Measurements from ENCODE around the gene RELCH. TPM values are rescaled to one million over a fixed set of nuclear protein-coding genes. Genes with fewer than 3 reads are reported as not detected.

RELCH gene
- polyA plus RNA-seq, 1 experiment: 8.2 TPM

- no peaks in the 10 kb centered on the region for H3K27me3 ChIP-seq (ENCODE audit: control insufficient read depth, insufficient read depth, low read length)
- no peak for DNase-seq (ENCODE audit: low read depth)
- POLR2A ChIA-PET: no interaction called here
- no peaks in the 10 kb centered on the region; the same call in 1 of the 2 replicates for H3K36me3 ChIP-seq (ENCODE audit: control insufficient read depth, insufficient read depth, low read length)
- no peak for TF ChIP-seq CTCF (IDR thresholded peaks at IDR 0.05; ENCODE audit: insufficient read depth, low read depth, low read length)
- H3K4me3 ChIP-seq (ENCODE audit: low read depth, low read length): no peak overlapping the region
- CTCF ChIA-PET: interaction anchor here (0.7 kb wide), 1 partner anchor 76 kb away, joined by 5 read pairs; no protein-coding TSS in a partner anchor
Measured at GRCh38 chr18:62177271-62177670, 9.8 kb upstream of the RELCH start.

DNA sequence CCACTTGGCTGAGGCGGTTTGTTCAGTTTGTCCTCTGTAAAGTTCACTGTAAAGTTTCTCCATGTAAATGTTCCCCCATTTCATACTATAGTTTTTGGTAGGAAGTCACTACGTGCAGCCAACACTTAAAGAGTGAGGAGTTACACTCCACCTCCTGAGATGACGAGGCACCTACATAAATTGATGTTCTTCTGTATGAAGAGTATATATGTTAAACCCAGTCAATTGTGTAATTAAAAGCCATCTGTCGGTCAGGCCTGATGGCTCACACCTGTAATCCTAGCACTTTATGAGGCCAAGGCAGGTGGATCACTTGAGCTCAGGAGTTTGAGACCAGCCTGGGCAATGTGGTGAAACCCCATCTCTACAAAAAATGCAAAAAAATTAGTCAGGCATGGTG is 7.8 kb upstream of the RELCH start:
- DNase-seq (ENCODE audit: low read depth): no peak
- TF ChIP-seq CTCF (IDR thresholded peaks at IDR 0.05; ENCODE audit: insufficient read depth, low read depth, low read length): no peak
- POLR2A ChIA-PET: no interaction called here
- H3K36me3 ChIP-seq (ENCODE audit: control insufficient read depth, insufficient read depth, low read length): no peaks in the 10 kb centered on the region
- no peaks in the 10 kb centered on the region for H3K27me3 ChIP-seq (ENCODE audit: control insufficient read depth, insufficient read depth, low read length)
- CTCF ChIA-PET: no interaction called here
- H3K4me3 ChIP-seq (ENCODE audit: low read depth, low read length): no peak overlapping the region

GRCh38 chr18:62182220-62182619 is 4.8 kb upstream of the RELCH start:
- Histone ChIP-seq H3K4me3 (ENCODE audit: low read depth, low read length) (no peak overlapping the region), H3K36me3 (ENCODE audit: control insufficient read depth, insufficient read depth, low read length) (no peaks in the 10 kb centered on the region), H3K27me3 (ENCODE audit: control insufficient read depth, insufficient read depth, low read length) (no peaks in the 10 kb centered on the region)
- no peak for DNase-seq (ENCODE audit: low read depth)
- TF ChIP-seq CTCF (IDR thresholded peaks at IDR 0.05; ENCODE audit: insufficient read depth, low read depth, low read length): no peak
- ChIA-PET POLR2A (no interaction called here), CTCF (interaction anchor here (0.9 to 2.0 kb wide), 7 partner anchors 8 to 401 kb away, joined by 3 to 7 read pairs (median 4); no protein-coding TSS in a partner anchor)

- DNase-seq (ENCODE audit: low read depth): peak; percentile 14
- Histone ChIP-seq H3K4me3 (ENCODE audit: low read depth, low read length) (no peak overlapping the region), H3K36me3 (ENCODE audit: control insufficient read depth, insufficient read depth, low read length) (no peaks in the 10 kb centered on the region), H3K27me3 (ENCODE audit: control insufficient read depth, insufficient read depth, low read length) (no peaks in the 10 kb centered on the region)
- ChIA-PET CTCF (interaction anchor here (0.7 to 2.0 kb wide), 10 partner anchors 10 to 403 kb away, joined by 3 to 9 read pairs (median 4); no protein-coding TSS in a partner anchor), POLR2A (no interaction called here)
- TF ChIP-seq CTCF (IDR thresholded peaks at IDR 0.05; ENCODE audit: insufficient read depth, low read depth, low read length): peak; percentile 93
Measured at GRCh38 chr18:62183578-62184195, 3.4 kb upstream of the RELCH start.

DNA sequence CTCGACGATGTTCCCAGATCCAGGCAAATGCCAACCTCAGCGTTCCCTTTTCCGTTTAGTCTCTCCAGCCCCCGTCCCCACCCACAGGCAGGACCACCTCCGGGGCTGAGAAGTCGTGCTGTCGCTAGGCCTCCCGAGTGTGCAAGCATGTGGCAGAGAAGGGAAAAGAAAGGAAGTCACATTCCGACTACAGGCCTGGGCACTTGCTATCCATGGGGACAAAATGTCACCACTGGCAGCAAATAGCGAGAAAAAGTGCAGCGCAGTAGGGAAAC is 619 bp upstream of the RELCH start:
- Histone ChIP-seq H3K4me3 (ENCODE audit: low read depth, low read length) (peak overlapping the region; percentile 82), H3K36me3 (ENCODE audit: control insufficient read depth, insufficient read depth, low read length) (no peaks in the 10 kb centered on the region), H3K27me3 (ENCODE audit: control insufficient read depth, insufficient read depth, low read length) (no peaks in the 10 kb centered on the region)
- ChIA-PET CTCF (interaction anchor here (1.4 to 1.5 kb wide), 2 partner anchors 63 to 399 kb away, joined by 5 to 6 read pairs; no protein-coding TSS in a partner anchor), POLR2A (interaction anchor here (0.6 kb wide), 2 partner anchors 9 to 337 kb away, joined by 4 to 11 read pairs; partner anchors contain the start of gene ZCCHC2)
- TF ChIP-seq CTCF (IDR thresholded peaks at IDR 0.05; ENCODE audit: insufficient read depth, low read depth, low read length): no peak
- DNase-seq (ENCODE audit: low read depth): no peak
